H9 (cell line): ENCODE data around the gene PPP3CB. TPM values are rescaled to one million over a fixed set of nuclear protein-coding genes. Genes with fewer than 3 reads are reported as not detected.
A peak's percentile ranks its signal among the peaks of the same experiment; 100 is the strongest.

Experiments used
- DNase-seq: peaks from one replicate; pipeline ENCODE4 v3.0.0-alpha.2; 2017
- H2AFZ ChIP-seq: one replicate; pipeline ENCODE4 v1.6.1; 2013; ENCODE audit warnings: mild to moderate bottlenecking, low read length, control low read depth, moderate library complexity
- H2AK5ac ChIP-seq: 2 replicates; pipeline ENCODE4 v1.6.1; 2013; ENCODE audit warnings: low read length, control low read depth, mixed read lengths; ENCODE audit not compliant: insufficient read length
- H2BK120ac ChIP-seq: one replicate; pipeline ENCODE4 v1.6.1; 2013; ENCODE audit warnings: low read depth, mild to moderate bottlenecking, low read length, control low read depth, inconsistent platforms; ENCODE audit not compliant: poor library complexity, severe bottlenecking
- H2BK12ac ChIP-seq: 2 replicates; pipeline ENCODE4 v1.6.1; 2013; ENCODE audit warnings: low read length, control low read depth, mixed read lengths, low read depth; ENCODE audit not compliant: insufficient read length
- H2BK15ac ChIP-seq: 2 replicates; pipeline ENCODE4 v1.6.1; 2013; ENCODE audit warnings: low read depth, low read length, control low read depth
- H2BK20ac ChIP-seq: one replicate; pipeline ENCODE4 v1.6.1; 2013; ENCODE audit warnings: low read depth, mild to moderate bottlenecking, low read length, control low read depth, inconsistent platforms; ENCODE audit not compliant: poor library complexity, severe bottlenecking
- H2BK5ac ChIP-seq: 2 replicates; pipeline ENCODE4 v1.6.1; 2013; ENCODE audit warnings: low read length, control low read depth, mixed read lengths; ENCODE audit not compliant: insufficient read length
- H3K14ac ChIP-seq: 2 replicates; pipeline ENCODE4 v1.6.1; 2013; ENCODE audit warnings: low read length, control low read depth; ENCODE audit not compliant: insufficient read depth
- H3K18ac ChIP-seq: 2 replicates; pipeline ENCODE4 v1.6.1; 2013; ENCODE audit warnings: low read depth, mild to moderate bottlenecking, mixed read lengths, low read length, control low read depth; ENCODE audit not compliant: insufficient read length
- H3K23ac ChIP-seq: 2 replicates; pipeline ENCODE4 v1.6.1; 2013; ENCODE audit warnings: low read length, control low read depth, mixed read lengths, low read depth; ENCODE audit not compliant: insufficient read length
- H3K23me2 ChIP-seq: 2 replicates; pipeline ENCODE4 v1.6.1; 2013; ENCODE audit warnings: low read depth, mild to moderate bottlenecking, mixed read lengths, low read length, control low read depth; ENCODE audit not compliant: insufficient read length, poor library complexity, severe bottlenecking
- H3K27ac ChIP-seq: 2 replicates; pipeline ENCODE4 v1.5.1; 2013; ENCODE audit warnings: low read length, control low read depth, mixed read lengths, low read depth; ENCODE audit not compliant: insufficient read length
- H3K27me3 ChIP-seq: 2 replicates; pipeline ENCODE4 v1.6.1; 2013; ENCODE audit warnings: low read length, control low read depth, inconsistent platforms; ENCODE audit not compliant: insufficient read depth
- H3K4ac ChIP-seq: 2 replicates; pipeline ENCODE4 v1.6.1; 2013; ENCODE audit warnings: low read depth, mild to moderate bottlenecking, control low read depth, inconsistent platforms, low read length, moderate library complexity
- H3K4me1 ChIP-seq: 2 replicates; pipeline ENCODE4 v1.6.1; 2013; ENCODE audit warnings: low read length, control low read depth, inconsistent platforms; ENCODE audit not compliant: insufficient read depth
- H3K4me2 ChIP-seq: 2 replicates; pipeline ENCODE4 v1.6.1; 2013; ENCODE audit warnings: low read length, control low read depth, mixed read lengths; ENCODE audit not compliant: insufficient read length, insufficient read depth
- H3K56ac ChIP-seq: 2 replicates; pipeline ENCODE4 v1.6.1; 2013; ENCODE audit warnings: low read depth, mild to moderate bottlenecking, mixed read lengths, low read length, control low read depth; ENCODE audit not compliant: insufficient read length
- H3K79me1 ChIP-seq: 2 replicates; pipeline ENCODE4 v1.6.1; 2013; ENCODE audit warnings: low read depth, mild to moderate bottlenecking, moderate library complexity, low read length, control low read depth, inconsistent platforms; ENCODE audit not compliant: insufficient read depth, poor library complexity, severe bottlenecking
- H3K79me2 ChIP-seq: 2 replicates; pipeline ENCODE4 v1.6.1; 2013; ENCODE audit warnings: low read length, control low read depth, inconsistent platforms; ENCODE audit not compliant: insufficient read depth
- H3K9ac ChIP-seq: 2 replicates; pipeline ENCODE4 v1.6.1; 2013; ENCODE audit warnings: low read length, control low read depth, mixed read lengths; ENCODE audit not compliant: insufficient read length; ENCODE audit errors: extremely low read depth
- H3K9me3 ChIP-seq: one replicate; pipeline ENCODE4 v1.6.1; 2013; ENCODE audit warnings: low read depth, low read length, inconsistent platforms; ENCODE audit not compliant: control insufficient read depth
- H3T11ph ChIP-seq: one replicate; pipeline ENCODE4 v1.6.1; 2013; ENCODE audit warnings: mild to moderate bottlenecking, low read length, control low read depth, inconsistent platforms
- H4K20me1 ChIP-seq: one replicate; pipeline ENCODE4 v1.6.1; 2013; ENCODE audit not compliant: control insufficient read depth, insufficient read length, insufficient read depth
- H4K5ac ChIP-seq: 2 replicates; pipeline ENCODE4 v1.6.1; 2013; ENCODE audit warnings: low read depth, mild to moderate bottlenecking, mixed read lengths, low read length, control low read depth; ENCODE audit not compliant: insufficient read length
- H4K8ac ChIP-seq: replicated peaks from 2 replicates; pipeline ENCODE4 v1.6.1; 2013; ENCODE audit warnings: low read length, control low read depth, mixed read lengths, low read depth; ENCODE audit not compliant: insufficient read length
- H4K91ac ChIP-seq: 2 replicates; pipeline ENCODE4 v1.6.1; 2013; ENCODE audit warnings: low read depth, mild to moderate bottlenecking, moderate library complexity, mixed read lengths, low read length, control low read depth; ENCODE audit not compliant: insufficient read length
- H3K27ac Mint-ChIP-seq, 3 experiments: 2 replicates in 2 of 3; 3 replicates in 1 of 3; pipeline ENCODE4 v1.8.0; 2020 to 2021; ENCODE audit warnings: mixed read lengths in 3 of 3, mild to moderate bottlenecking in 1 of 3, moderate library complexity in 1 of 3
- H3K27me3 Mint-ChIP-seq: 2 replicates; pipeline ENCODE4 v1.8.0; 2021; ENCODE audit warnings: low read depth, mild to moderate bottlenecking, moderate library complexity, mixed read lengths
- H3K36me3 Mint-ChIP-seq, 3 experiments: 2 replicates in 2 of 3; 3 replicates in 1 of 3; pipeline ENCODE4 v1.8.0; 2020 to 2021; ENCODE audit warnings: low read depth in 3 of 3, mixed read lengths in 3 of 3; ENCODE audit not compliant: insufficient read depth in 1 of 3
- H3K4me1 Mint-ChIP-seq, 2 experiments: 2 replicates each; pipeline ENCODE4 v1.8.0; 2020; ENCODE audit warnings: mixed read lengths in 2 of 2
- H3K4me3 Mint-ChIP-seq, 2 experiments: 2 replicates in 1 of 2; 3 replicates in 1 of 2; pipeline ENCODE4 v1.8.0; 2020 to 2021; ENCODE audit warnings: mild to moderate bottlenecking in 2 of 2, mixed read lengths in 2 of 2, moderate library complexity in 1 of 2
- H3K9me3 Mint-ChIP-seq, 2 experiments: 2 replicates in 1 of 2; 3 replicates in 1 of 2; pipeline ENCODE4 v1.8.0; 2020; ENCODE audit warnings: mild to moderate bottlenecking in 2 of 2, mixed read lengths in 2 of 2, moderate library complexity in 1 of 2
- CTCF ChIP-seq: fragments of 200-600 bp; sonication (generic); conservative IDR thresholded peaks from 3 replicates; pipeline ENCODE4 v1.8.0; 2021; ENCODE audit warnings: antibody characterized with exemption, mild to moderate bottlenecking
- WGBS: extraction: QIAGEN DNeasy Blood & Tissue Kit; methylation state at CpG from one replicate; pipeline ENCODE4 v1.1.7; 2013; ENCODE audit warnings: missing lambda C conversion rate, low lambda C conversion rate, mixed read lengths; ENCODE audit not compliant: insufficient read length; ENCODE audit errors: extremely low coverage; 5-methylcytosine and 5-hydroxymethylcytosine counted together
- total RNA-seq: library from RNA; stranded (reverse); gene quantifications from 2 replicates; pipeline ENCODE4 v1.2.1, GENCODE V29; 2021

Gene PPP3CB
- total RNA-seq, 1 experiment from 2014 or later, result 37.3 TPM

DNA sequence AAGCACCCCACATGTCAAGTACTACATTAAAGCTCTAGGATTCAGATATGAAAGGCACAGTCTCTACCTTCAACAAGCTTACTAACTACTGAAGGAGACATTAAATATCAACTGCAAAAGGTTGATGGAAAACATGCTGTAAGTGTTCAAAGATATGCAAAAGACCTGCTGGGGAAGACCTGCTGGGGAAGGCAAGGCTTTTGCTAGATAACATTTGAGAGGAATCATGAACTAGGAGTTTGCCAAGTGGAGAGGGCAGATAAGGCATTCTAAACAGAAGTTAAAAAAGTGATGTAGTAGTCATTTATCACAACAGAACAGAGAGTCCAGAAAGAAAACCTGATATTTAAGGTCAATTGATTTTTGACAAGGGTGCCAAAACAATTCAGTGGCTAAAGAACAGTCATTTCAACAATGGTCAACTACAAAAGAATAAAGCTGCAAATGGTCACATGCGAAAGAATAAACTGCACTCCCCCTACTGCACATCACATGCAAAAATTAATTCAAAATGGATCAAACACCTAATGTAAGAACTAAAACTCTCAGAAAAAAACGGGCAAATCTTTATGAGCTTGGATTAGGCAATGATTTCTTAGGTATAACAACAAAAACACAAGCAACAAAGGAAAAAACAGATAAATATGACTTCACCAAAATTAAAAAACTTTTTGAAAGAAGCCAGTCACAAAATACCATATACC, 39.5 kb downstream of the PPP3CB start:
- H3K4me3 Mint-ChIP-seq, result no peak overlapping the region
- H2AK5ac ChIP-seq, result no peak overlapping the region
- no peaks in the 10 kb centered on the region for H3K27me3 Mint-ChIP-seq
- H3K9ac ChIP-seq, result no peak overlapping the region
- no peak for TF ChIP-seq CTCF
- no peak overlapping the region for H3K23ac ChIP-seq
- H3K23me2 ChIP-seq, result no peaks in the 10 kb centered on the region
- peak overlapping the region in 1 of 3 experiments; percentile 3; a peak in 1 of 7 replicates for H3K27ac Mint-ChIP-seq
- H4K5ac ChIP-seq, result no peak overlapping the region
- no peaks in the 10 kb centered on the region for H3K9me3 Mint-ChIP-seq
- WGBS, result no CpG with 5 or more reads among the region's 2 CpGs
- H4K8ac ChIP-seq, result no peak overlapping the region
- no peaks in the 10 kb centered on the region for H3K79me1 ChIP-seq
- H2BK5ac ChIP-seq, result no peak overlapping the region
- H3K36me3 Mint-ChIP-seq, result peaks cover 0 to 21% (median 10%) of the 10 kb centered on the region in 3 experiments; a peak in 4 of 7 replicates
- H2AFZ ChIP-seq, result no peak overlapping the region
- no peaks in the 10 kb centered on the region for H3K79me2 ChIP-seq
- H3K9me3 ChIP-seq, result no peaks in the 10 kb centered on the region
- H4K20me1 ChIP-seq, result no peaks in the 10 kb centered on the region
- no peak for DNase-seq
- no peak overlapping the region for H3K27ac ChIP-seq
- no peak overlapping the region for H3K18ac ChIP-seq
- no peak overlapping the region for H3K4ac ChIP-seq
- no peak overlapping the region for H4K91ac ChIP-seq
- H2BK120ac ChIP-seq, result no peak overlapping the region
- no peak overlapping the region for H3T11ph ChIP-seq
- no peaks in the 10 kb centered on the region for H3K27me3 ChIP-seq
- H3K4me1 ChIP-seq, result no peaks in the 10 kb centered on the region
- H3K56ac ChIP-seq, result no peak overlapping the region
- no peak overlapping the region for H2BK20ac ChIP-seq
- H3K14ac ChIP-seq, result no peak overlapping the region
- no peak overlapping the region for H2BK15ac ChIP-seq
- H3K4me1 Mint-ChIP-seq, result peaks cover 3 to 6% of the 10 kb centered on the region in 2 experiments; a peak in 3 of 4 replicates
- H3K4me2 ChIP-seq, result no peak overlapping the region
- no peak overlapping the region for H2BK12ac ChIP-seq
